ENCODE data around the gene NRIP2.

NRIP2 gene

GRCh38 chr12:2844786-2845185, 10.0 kb upstream of the NRIP2 start:
- DNase-seq (ENCODE audit: low spot score), result no peak

- no peak for DNase-seq (ENCODE audit: low spot score)
These were observed 8.1 kb upstream of the NRIP2 start for GRCh38 chr12:2842948-2843347.

DNA sequence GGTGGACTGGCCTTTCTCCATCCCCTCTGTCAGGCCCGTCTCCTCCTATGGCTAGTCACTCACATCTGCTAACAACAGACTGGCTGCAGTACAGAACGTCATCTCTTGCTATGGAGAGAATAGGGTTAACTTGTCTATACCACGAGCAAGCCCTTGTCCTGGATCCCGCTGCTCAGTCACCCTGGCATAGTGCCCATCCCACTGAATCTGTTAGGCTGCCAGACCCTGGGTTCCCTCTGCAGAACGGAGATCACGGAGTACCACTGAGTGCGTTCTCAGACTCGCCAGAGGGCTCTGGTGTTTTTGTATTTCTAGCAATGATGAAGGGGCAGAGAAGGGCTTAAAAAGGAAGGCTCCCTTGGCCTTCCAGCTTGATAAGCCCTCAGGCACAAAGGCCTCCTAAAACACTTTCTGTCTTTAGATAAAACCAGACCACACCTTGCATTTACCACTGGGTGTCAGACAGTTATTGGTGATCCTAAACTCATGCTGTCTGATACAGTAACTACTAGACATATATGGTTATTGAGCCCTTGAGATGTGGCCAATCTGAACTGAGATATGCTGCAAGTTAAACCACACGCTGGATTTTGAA, 6.3 kb upstream of the NRIP2 start:
- no peak for DNase-seq (ENCODE audit: low spot score)

GRCh38 chr12:2836574-2836973, 1.7 kb upstream of the NRIP2 start:
- no peak for DNase-seq (ENCODE audit: low spot score)

DNA sequence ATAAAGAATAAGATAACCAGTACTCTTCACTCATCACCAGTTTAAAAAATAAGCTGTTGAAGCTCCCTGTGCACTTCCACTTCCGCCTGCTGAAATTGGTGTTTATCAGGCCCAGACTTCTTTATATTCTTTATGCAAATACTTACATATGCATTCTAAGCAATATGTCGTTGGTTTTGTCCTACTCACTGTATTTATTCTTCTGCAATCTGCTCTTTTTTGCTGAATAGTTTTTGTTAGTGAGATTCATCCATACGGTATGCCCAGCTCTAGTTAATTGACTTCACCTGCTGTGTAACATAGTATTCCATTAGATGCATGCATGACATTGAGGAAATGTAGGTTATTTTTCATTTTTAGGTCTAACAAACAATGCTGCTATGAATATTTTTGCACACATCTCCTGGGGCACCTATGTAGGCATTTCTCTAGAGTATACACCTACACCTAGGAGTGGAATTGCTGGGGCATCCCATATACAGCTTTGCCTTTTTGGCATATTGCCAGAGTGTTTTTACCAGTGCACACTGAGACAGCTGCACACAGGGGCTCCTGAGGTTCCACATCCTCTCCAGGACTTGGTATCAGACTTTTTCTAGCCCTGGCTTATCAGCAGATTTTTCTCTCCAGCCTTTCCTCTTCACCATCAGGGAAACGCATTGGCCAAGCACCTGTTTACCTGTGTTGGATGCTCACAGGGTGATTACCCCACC, 1.0 kb upstream of the NRIP2 start:
- no peak for DNase-seq (ENCODE audit: low spot score)

GRCh38 chr12:2833810-2834209, 1.0 kb downstream of the NRIP2 start:
- DNase-seq (ENCODE audit: low spot score), result no peak

DNA sequence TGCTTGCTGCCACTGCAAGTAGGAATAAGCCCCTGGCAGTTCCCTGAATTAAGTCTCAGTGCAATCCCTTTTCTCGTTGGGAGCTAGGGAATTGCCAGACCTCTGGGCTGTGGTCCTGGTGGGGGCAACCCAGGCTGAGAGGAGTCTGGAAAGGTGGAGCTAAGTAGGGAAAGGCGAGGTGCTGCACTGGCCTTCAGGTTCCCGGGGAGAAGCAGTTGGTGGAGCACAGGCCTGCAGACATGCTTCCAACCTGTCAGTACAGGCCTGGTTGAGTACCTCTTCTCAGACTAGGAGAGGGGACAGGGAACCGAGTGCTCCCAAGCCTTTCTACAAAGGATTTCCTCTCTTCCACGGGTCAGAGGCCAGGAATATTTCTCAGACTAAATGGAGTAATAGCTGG, 1.5 kb downstream of the NRIP2 start:
- no peak for DNase-seq (ENCODE audit: low spot score)

DNA sequence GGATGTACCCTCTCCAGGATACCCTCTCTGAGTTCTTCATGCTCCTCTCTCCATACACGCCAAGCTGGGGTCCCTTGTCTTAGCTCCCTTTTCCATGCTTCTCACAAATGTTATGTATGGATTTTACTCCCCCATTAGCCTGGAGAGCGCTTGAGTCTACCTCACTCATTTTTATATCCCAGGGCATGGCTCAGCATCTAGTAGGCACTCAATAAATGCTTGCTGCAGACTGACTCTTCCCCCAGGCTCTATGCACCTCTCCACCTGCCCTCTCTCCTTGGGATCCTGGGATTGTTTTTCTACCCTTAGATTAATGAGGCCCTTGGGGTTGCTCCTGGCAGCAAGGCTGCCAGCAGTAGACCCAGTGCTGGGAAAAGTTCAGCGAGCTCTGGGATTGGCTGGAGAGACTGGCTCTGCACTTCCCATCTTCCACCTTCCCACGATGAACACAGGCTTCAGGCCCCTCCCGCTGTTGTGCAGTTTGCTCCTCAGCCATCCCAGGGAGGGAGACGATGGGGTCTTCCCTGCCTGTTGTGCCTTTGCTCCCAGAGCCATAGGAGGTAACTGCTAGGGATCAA, 2.2 kb downstream of the NRIP2 start:
- no peak for DNase-seq (ENCODE audit: low spot score)

DNA sequence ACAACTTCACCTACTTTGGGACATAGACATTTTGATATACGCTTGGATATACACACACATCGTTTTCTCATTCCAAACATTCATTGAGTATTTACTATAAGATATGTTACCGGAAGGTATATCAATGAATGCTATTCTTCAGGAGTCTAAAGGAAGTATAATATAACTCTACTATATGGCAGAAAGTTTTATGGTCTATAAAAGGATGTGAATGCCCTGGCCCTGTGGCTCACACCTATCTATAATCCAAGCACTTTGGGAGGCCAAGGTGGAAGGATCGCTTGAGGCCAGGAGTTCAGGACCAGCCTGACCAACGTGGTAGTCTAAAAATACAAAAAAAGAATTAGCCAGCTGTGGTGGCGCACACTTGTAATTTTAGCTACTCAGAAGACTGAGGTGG, 5.6 kb downstream of the NRIP2 start:
- no peak for DNase-seq (ENCODE audit: low spot score)

DNA sequence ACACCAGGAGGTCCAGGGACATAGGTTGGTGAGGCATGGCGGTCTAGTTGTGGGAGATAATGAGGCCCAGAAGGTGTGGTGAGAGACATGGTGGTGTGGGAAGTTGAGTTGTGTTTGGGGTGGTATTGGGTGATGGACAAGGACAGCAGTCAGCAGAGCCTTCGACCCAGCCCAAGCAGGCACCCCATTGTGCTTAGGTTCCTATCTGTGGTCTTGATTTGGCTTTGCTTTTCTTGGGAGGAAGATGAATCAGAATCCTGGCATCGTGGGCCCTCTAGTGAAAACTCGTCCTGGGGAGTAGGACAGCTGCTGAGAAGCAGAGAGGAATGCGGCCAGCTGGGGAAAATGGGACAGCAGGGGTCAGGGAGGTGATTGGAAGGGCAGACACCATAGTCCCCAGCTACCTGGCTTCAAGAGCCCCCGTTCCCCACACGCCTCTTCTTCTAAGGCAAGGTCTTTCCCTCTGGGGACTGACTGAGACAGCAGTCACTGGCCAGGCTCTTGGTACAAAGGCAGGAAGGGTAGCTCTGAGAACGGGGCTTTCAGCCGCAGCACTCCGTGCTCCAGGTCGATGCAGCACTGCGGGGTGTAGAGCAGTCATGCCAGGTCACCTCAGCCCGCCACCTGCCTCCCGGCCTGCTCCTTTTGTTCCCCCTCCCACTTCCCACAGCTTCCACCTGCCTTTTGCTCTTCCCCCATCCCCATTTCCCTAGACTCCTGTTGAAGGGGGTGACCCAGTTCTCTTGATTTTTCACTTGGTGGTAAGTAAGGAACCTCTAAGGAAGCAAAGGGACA, 7.9 kb downstream of the NRIP2 start:
- no peak for DNase-seq (ENCODE audit: low spot score)

DNA sequence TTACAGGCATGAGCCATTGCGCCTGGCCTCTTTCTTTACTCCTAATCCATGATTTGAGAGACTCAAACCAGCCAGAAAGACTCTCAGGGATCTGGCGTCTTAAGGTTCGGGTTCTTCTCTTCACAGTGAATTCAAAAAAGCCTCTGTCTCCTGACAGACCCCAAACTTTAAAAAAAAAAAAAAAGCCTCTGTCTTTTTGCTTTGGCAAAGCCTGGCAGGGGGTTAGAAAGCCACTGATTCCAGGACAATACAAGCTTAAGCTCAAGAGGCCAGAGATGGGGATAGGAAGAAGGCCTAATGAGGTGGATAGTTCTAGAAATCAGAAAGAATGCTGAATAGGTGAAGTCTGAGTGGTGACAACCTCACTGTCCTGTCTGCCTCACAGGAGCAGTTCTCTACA, 8.8 kb downstream of the NRIP2 start:
- no peak for DNase-seq (ENCODE audit: low spot score)

- no peak for DNase-seq (ENCODE audit: low spot score)
These were observed 9.7 kb downstream of the NRIP2 start for GRCh38 chr12:2825132-2825531.

- no peak for DNase-seq (ENCODE audit: low spot score)
These were observed 10.3 kb downstream of the NRIP2 start for GRCh38 chr12:2824541-2824940.

DNA sequence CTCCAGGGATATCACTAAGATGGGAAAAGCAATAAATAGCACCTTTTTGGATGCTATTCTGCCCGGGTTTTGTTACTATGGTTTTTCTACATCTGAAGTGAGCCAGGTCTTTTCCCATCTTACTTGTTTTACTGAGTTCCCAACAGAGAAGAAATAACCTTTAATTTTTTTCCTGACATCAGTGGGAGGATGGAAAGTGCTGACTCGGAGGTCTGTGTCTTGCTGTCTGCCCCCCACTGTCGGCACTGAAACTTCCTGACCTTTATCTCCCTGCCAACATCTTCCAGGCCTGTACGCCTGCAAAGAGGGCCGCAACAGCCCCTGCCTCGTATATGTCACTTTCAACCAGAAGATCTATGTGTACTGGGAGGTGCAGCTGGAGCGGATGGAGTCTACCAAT, 11.4 kb downstream of the NRIP2 start:
- no peak for DNase-seq (ENCODE audit: low spot score)

DNA sequence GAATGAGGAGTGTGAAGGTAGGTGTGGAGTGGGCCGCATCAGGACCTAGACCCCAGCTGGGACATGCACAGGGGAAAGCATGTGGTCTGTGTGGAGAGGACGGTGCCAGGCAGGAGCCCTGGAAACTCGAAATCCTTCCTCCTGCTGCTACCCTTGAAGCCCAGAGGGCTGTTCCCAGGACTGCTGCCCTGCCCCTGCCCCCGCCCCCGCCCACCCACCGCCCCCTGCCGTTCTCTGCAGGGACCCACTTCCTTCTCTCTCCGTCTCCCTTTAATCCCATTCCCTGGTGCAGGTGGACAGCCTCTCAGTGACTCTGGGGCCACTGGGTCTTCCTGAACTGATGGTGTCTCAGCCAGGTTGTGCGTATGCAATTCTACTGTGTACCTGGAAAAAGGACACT, 14.4 kb downstream of the NRIP2 start:
- DNase-seq (ENCODE audit: low spot score), result no peak

DNA sequence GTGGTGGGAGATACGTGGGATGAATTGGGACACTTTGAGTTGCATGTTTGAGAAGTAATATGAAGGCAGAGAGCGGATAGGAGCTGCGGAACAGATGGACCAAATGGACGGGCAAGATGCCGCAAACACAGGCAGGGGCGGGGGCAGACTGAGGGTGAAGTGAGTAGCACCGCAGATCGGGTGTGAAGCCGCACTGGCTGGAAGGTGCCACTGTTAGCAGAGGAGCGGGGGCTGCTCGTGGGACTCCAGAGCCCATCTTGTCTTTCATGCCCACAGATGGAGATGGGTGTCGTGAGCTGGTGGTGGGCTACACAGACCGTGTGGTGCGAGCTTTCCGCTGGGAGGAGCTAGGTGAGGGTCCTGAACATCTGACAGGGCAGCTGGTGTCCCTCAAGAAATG, 15.0 kb downstream of the NRIP2 start:
- DNase-seq (ENCODE audit: low spot score), result no peak

- DNase-seq (ENCODE audit: low spot score), result peak; percentile 62
These were observed 21.3 kb downstream of the NRIP2 start for GRCh38 chr12:2813214-2814185.

GRCh38 chr12:2812290-2813213, 22.3 kb downstream of the NRIP2 start, which contains the start of gene ITFG2:
ITFG2 (plus strand) TSS chr12:2812668; CDS start chr12:2812761, 93 bp downstream.
- DNase-seq (ENCODE audit: low spot score), result peak; percentile 89

GRCh38 chr12:2811801-2812200, 23.0 kb downstream of the NRIP2 start:
- DNase-seq (ENCODE audit: low spot score), result no peak

DNA sequence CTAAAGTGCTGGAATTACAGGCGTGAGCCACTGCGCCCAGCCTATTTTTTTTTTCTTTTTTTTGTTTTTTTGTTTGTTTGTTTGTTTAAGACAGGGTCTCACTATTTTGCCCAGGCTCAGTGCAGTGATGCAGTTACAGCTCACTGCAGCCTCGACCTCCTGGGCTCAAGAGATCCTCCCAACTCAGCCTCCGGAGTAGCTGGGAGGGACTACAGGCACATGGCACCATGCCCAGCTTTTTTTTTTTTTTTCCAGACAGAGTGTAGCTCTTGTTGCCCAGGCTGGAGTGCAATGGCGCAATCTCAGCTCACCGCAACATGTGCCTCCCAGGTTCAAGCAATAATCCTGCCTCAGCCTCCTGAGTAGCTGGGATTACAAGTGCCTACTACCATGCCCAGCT, 28.1 kb downstream of the NRIP2 start:
- DNase-seq (ENCODE audit: low spot score), result no peak

GRCh38 chr12:2805143-2805520, 29.7 kb downstream of the NRIP2 start:
- DNase-seq (ENCODE audit: low spot score), result no peak

Data from HuH-7.5 (cell line).